Islet precursor cell (in vitro differentiated cells): ENCODE data around the gene CALM3.
"Not testable (repeated sequence)": the region's sequence is repeated elsewhere in the genome, so short reads cannot be mapped to it uniquely, and the experiment has no call there.

Source experiments
- DNase-seq: peaks from one replicate; pipeline ENCODE4 v3.0.0-alpha.2; 2018

The CALM3 gene

GRCh38 chr19:46616631-46617322 is 15.6 kb downstream of the CALM3 start:
- peak; percentile 85 for DNase-seq

- no peak for DNase-seq
Observed at GRCh38 chr19:46617601-46618000, 16.5 kb downstream of the CALM3 start.

DNA sequence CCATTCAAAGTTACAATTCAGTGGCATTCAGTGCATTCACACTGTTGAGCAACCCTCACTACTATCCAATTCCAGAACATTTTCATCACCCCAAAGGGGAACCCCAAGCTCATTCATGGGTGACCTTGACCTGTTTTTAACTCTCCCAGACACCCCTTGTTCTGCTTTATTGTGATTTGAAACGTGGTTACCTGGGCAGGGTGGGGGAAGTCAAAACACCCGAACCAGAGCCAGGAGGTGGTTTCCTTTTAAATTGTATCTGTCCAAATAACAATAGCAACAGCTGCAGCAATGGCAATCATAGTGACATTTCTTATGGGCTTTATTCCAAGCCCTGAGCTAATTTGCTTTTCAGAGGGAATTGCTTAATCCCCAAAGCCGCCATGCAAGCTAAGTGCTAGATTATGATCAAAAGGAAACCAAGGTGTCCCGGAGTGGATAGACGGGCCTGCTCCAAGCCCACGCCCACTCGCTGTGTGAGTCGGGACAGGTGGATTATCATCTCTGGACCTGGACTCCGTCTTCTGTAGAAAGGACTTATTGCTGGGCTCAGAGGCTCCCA is 17.6 kb downstream of the CALM3 start:
- no peak for DNase-seq

- no peak for DNase-seq
Observed at GRCh38 chr19:46620267-46620666, 19.1 kb downstream of the CALM3 start.

GRCh38 chr19:46620716-46621115 is 19.6 kb downstream of the CALM3 start:
- peak; percentile 55 for DNase-seq

DNA sequence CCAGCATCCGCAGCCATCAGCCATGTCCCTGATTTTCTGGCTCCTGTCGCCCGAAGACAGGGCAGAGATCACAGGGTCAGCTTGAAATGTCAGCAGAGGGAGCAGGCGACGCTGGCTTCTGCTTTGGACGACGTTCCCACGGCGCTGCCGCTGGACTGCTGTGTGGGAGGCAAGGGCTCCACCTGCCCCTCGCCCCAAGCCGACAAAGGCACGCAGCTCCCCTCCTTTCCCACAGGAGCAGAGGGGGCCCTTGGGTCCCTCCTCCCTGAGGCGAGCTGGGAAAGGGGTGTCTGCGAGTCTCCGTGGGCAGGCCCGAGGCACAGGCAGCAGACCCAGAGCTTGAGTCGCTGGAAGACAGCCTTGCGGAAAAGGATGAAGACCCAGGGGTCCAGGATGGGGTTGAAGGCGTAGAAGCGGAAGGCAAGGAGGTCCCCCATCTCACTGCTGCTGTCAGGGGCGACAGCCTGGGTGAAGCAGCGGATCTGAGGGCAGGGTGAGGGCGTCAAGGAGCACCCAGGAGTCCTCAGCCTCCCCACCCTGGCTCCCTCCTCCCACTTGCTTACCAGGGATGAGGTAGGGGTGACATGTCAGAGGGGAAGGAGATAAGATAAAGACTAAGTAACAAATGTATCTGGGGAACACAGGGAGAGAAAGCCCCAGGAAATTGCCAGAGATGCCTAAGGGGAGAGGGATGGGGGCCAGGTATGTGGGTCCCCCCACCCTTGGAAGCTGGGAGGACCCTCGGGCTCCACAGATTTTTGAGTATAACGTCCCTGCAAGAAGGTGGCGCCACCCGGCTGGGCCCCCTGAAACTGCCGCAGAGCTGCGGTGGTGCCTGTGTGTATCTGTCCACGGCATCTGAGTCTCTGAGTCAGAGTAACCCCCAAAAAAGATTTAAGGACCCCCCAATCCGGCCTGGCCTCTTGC is 20.3 kb downstream of the CALM3 start:
- peak; percentile 64 for DNase-seq

DNA sequence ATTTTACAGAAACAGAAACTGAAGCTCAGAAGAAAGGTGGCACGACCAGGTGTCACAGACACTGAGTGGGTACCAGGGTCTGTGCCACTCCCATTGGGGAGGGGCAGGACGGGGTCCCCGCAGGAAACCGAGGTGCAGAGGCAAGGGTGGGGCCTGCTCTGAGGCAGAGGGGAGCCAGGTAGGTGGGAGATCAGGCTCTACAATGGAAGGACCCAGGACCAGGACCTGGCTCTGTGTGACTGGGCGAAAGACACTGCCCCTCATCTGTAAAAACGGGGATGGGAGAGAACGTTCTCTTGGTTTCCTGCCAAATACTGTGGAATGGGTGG is 21.0 kb downstream of the CALM3 start:
- no peak for DNase-seq

GRCh38 chr19:46623915-46624502 is 22.9 kb downstream of the CALM3 start:
- no peak for DNase-seq

DNA sequence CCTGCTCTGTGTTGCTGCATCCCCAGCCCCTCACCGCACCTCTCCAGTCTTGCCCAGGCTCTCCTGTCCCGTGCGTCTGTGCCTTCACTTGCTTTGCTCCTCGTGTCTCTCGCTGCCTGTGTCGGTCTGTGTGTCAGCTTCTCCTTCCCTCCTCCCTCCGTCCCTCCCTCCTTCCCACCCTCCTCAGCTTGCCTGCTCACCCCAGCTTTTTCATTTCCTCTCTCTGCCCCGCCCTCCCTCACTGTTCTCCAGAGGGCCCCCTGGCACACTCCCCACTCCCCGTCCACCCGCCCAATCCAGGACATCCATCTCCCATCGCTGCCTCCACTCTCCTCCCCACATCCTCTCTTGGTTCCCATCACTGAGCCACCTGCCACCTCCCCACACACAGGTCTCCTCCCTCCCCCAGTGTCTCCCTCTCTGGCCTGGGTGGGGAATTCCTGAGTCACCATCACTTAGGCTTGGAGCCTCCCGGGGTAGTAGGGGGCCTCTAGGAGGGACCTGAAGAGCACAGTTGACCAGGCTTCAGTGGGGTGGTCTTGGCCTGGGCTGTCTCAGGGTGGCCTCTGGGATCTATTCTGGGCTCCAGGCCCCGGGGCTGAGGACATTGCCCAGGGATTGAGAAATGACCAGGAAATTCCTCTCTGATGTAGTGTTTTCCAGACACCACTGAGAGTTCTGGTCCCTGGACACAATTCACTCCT is 24.0 kb downstream of the CALM3 start, which contains the start of gene PTGIR:
Gene PTGIR (minus strand): TSS at position 132 of the 704 bp plus-strand sequence. CDS start 864 bp downstream, outside the sequence.
- peak; percentile 74 for DNase-seq

DNA sequence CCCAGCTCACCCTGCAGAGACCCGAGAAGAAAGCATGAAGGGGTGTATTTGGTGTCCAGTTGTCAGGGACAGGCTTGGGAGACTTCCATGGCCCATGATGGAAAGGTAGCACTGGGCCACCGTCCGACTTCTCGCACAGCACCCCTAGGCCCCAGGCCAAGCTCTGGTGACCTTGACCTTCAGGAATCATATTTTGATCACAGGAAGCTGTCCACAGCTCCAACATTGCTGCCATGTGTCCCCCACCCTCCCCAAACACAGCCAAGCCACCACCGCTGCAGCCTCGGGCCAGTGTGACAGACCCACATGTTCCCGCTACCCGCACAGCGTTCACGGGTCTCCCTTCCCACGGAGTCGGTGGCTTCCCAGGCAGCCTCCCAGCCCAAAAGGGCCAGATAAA is 24.6 kb downstream of the CALM3 start:
- DNase-seq: no peak

DNA sequence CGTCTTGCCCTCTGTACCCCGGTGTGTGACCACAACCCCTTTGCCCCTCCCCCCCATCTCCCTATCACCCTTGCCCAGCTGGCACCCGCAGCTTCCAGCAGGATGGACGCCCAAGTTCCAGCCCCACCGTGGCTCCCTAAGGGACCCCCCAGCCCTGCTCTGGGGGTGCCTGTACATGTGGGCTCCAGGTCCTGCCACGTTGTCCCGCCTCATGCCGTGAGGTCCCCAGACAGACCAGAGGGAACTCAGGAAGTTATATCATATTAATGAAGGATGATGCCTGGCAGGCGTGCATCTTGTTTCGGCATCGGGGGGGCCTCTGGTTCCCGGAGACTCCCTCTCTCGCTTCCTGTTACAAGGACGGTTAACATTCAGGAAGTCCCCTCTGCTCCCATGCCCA is 25.3 kb downstream of the CALM3 start:
- no peak for DNase-seq

DNA sequence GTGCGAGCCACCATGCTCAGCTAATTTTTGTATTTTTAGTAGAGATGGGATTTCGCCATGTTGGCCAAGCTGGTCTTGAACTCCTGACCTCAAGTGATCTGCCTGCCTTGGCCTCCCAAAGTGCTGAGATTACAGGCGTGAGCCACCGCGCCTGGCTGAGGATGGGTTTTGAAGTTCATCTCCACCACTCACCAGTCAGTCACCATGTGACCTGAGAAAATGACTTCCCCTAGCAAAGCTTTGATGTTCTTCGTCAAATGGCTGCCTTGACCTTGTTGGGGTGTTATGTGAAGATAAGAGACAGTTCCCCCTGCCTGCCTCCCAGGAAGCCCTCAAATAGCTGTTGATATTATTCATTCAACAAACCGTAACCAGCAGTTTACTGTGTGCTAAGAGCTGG is 27.8 kb downstream of the CALM3 start:
- not testable (repeated sequence) for DNase-seq

DNA sequence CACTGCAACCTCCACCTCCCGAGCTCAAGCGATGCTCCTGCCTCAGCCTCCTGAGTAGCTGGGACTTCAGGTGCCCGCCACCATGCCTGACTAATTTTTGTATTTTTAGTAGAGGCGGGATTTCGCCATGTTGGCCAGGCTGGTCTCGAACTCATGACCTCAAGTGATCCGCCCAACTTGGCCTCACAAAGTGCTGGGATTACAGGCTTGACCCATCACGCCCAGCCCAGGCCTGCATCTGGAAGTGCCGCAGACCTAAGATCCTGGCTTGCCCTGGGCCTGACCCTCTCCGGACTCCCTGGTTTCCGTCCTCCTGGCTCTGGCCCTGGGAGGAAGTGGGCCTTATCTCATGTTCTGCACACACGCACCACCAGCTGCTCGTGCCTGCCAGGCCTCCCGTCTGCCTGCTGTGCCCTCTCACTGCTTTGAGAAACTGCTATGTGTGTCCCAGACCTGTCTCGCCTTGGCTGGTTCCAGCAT is 28.5 kb downstream of the CALM3 start:
- DNase-seq: peak; percentile 71

GRCh38 chr19:46630586-46631205 is 29.6 kb downstream of the CALM3 start:
- DNase-seq: peak; percentile 46

GRCh38 chr19:46631481-46631880 is 30.4 kb downstream of the CALM3 start:
- DNase-seq: no peak

DNA sequence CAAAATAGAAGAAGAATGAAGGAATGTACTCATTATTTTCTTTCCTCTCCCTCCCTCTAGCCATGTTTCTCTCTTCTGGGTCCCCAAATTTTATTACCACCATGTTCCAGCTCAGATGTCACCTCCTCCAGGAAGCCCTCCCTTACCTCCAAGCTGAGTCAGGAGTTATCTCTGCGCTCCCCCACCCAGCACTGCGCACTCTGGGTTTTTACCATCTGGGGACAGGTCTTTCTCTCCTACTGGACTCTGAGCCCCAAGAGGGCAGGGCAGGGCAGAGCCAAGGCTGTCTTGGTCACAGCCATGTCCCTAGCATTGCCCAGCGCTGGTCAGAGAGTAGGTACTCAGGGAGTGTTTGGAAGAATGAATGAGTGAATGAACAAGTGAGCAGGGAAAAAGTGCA is 32.0 kb downstream of the CALM3 start:
- DNase-seq: no peak

DNA sequence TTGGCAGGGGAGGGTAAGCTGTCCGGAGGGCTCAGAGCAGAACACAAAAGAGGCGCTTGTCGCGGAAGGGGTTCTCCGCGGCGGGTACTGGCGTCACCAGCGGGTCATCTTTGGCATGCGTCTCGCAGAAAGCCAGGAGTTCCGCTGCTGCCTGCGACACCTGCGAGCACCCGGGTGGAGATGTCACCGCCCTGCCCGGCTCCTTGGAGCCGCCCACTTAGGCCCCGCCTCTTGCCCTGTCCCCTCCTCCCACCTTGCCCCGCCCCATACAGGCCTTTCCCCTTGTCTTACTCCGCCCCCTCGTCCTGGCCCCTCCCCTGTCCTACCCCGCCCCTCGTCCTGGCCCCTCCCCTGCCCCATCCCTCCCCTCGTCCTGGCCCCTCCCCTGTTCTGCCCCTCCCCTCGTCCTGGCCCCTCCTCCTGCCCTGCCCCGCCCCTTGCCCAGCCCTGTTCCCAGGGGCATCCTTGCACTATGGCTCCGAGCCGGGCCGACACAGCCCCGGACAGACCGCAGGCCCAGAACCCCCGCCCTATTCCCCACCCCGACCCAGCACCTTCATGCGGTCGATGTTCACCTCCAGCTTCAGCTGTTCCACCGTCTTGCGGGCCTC is 33.0 kb downstream of the CALM3 start:
- peak; percentile 98 for DNase-seq

- DNase-seq: no peak
Observed at GRCh38 chr19:46634656-46635218, 33.6 kb downstream of the CALM3 start.

DNA sequence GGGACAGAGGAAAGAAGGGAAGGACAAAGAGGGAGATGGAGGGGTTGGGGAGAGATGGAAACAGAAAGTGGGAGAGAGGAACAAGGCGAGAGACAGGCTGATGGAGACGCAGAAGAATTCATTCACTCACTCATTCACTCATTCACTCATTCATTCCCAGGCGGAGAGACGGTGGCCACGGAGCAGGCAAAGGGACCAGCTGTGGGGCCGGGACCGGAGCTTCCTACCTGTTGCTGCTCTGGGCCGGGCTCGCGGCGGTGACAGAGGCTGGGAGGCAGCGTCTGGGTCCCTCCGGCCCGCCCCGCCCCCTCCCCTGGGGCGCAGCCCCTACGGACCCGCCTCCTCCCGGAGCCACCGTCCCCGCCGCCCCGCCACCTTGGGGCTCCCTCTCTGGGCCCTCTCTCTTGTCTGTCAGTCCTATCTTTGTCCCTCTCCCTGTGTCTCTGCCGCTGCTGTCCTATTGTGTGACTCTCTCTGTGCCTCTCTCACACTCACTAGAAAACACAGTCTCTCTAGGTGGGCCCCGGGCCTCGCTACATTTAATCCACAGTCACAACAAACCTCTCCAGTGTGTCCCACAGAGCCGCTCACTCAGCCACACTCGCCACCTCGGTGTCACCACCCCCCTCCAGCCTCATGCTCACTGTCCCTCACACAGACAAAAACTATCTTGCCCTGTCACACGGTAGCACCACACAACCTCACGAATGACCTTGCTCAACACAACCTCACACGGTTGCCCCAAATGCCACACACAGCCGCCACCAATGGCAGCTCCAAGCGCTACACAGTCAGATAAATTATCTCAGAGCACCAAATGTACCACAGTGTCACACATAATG is 35.0 kb downstream of the CALM3 start, which contains the start of gene GNG8:
Gene GNG8 (minus strand): TSS at position 283 of the 842 bp plus-strand sequence. CDS start 1,520 bp downstream, outside the sequence.
- DNase-seq: no peak

DNA sequence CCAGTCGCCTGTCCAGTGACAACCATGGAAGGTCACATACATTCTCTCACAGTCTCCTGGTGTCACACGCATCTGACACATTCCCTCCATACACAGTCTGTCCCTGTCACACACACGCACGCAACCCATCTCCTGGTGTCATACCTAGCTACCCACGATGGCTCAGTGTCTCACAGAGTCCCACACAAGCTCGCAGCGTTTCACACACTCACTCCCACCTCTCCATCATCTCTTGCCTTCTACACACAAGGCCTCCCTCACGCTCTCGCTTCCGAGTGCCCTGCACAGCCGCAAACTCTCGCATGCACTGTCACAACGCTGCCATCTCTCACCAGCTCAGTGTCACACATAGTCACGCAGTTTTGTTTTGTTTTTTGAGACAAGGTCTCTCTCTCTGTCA is 36.1 kb downstream of the CALM3 start:
- DNase-seq: no peak
